Panc1 (cell line): ENCODE data around the gene PDSS1. TPM values are rescaled to one million over a fixed set of nuclear protein-coding genes. Genes with fewer than 3 reads are reported as not detected.

Source experiments
- ATAC-seq: fragments of 200-7000 bp; cut with Tn5 transposase; 2 replicates; pipeline ENCODE4 v1.9.1; 2020; ENCODE audit warnings: mild to moderate bottlenecking, moderate library complexity
- BruUV-seq: library from RNA; stranded (reverse); fragments of 400-500 nt; replicated peaks from 2 replicates; lab custom pipeline; 2021; lab: Mats Ljungman, UMichigan
- CTCF ChIA-PET: fragments of 300-600 bp; sonication (Branson Sonifier 250); formaldehyde crosslinking; loops from one replicate; lab custom pipeline; 2022; ENCODE audit warnings: antibody characterized with exemption; lab: Charles Lee
- POLR2A ChIA-PET: fragments of 300-600 bp; sonication (Branson Sonifier 250); formaldehyde crosslinking; loops from one replicate; lab custom pipeline; 2022; ENCODE audit warnings: antibody characterized with exemption; lab: Charles Lee
- DNase-seq: peaks from one replicate; pipeline ENCODE4 v3.0.0-alpha.2; 2010; ENCODE audit warnings: low read depth, low spot score
- H3K27ac ChIP-seq: 2 replicates; pipeline ENCODE4 v1.5.1; 2011; ENCODE audit warnings: mild to moderate bottlenecking, low read length, inconsistent platforms
- H3K27me3 ChIP-seq: fragments of 200-500 bp; sonication (Bioruptor generic); 2 replicates; pipeline ENCODE4 v1.6.0; 2014; ENCODE audit warnings: low read length, inconsistent platforms; ENCODE audit not compliant: control insufficient read depth, insufficient read depth
- H3K36me3 ChIP-seq: fragments of 200-500 bp; sonication (Bioruptor generic); 2 replicates; pipeline ENCODE4 v1.5.1; 2014; ENCODE audit warnings: inconsistent platforms, mild to moderate bottlenecking, low read length, moderate library complexity; ENCODE audit not compliant: control insufficient read depth, insufficient read depth
- H3K4me1 ChIP-seq: 2 replicates; pipeline ENCODE4 v1.5.1; 2011; ENCODE audit warnings: inconsistent platforms, mild to moderate bottlenecking, low read length, moderate library complexity; ENCODE audit not compliant: control insufficient read depth, insufficient read depth
- H3K4me3 ChIP-seq, 2 experiments: 2 replicates each; pipeline ENCODE4 v1.5.1; 2011 to 2012; ENCODE audit warnings: low read depth in 2 of 2, low read length in 2 of 2, mild to moderate bottlenecking in 2 of 2, inconsistent platforms in 1 of 2, moderate library complexity in 1 of 2
- H3K9me3 ChIP-seq: fragments of 200-500 bp; sonication (Bioruptor generic); 2 replicates; pipeline ENCODE4 v1.5.1; 2014; ENCODE audit warnings: low read depth, mild to moderate bottlenecking, inconsistent platforms, low read length, moderate library complexity; ENCODE audit not compliant: control insufficient read depth, insufficient read depth
- CTCF ChIP-seq: fragments of 450-650 bp; IDR thresholded peaks from 2 replicates; pipeline ENCODE4 v1.5.1; 2017; ENCODE audit warnings: mild to moderate bottlenecking
- POLR2AphosphoS5 ChIP-seq: IDR thresholded peaks from 2 replicates; pipeline ENCODE4 v1.6.1; 2012; ENCODE audit warnings: mild to moderate bottlenecking, low read depth, low read length, moderate library complexity
- REST ChIP-seq, 2 experiments: IDR thresholded peaks; 2 replicates each; pipeline ENCODE4 v1.6.1; 2011 to 2012; ENCODE audit warnings: low read depth in 2 of 2, control low read depth in 1 of 2, low read length in 1 of 2, mild to moderate bottlenecking in 1 of 2, moderate library complexity in 1 of 2; ENCODE audit not compliant: insufficient read depth in 1 of 2
- SIN3A ChIP-seq: IDR thresholded peaks from 2 replicates; pipeline ENCODE4 v1.6.1; 2012; ENCODE audit warnings: low read depth, mild to moderate bottlenecking, low read length, moderate library complexity, borderline replicate concordance; ENCODE audit not compliant: insufficient read depth
- TCF7L2 ChIP-seq: IDR thresholded peaks from 2 replicates; pipeline ENCODE4 v1.6.1; 2011; ENCODE audit warnings: mild to moderate bottlenecking, low read depth, low read length, inconsistent platforms
- in situ Hi-C: cut with HindIII; loops from 2 replicates; pipeline ENCODE4 v1.10.0; 2016; ENCODE audit warnings: low sequenced_read_pairs, low pct_unique_long_range_greater_than_20kb
- intact Hi-C: fragments of 100-400 bp; cut with micrococcal nuclease; formaldehyde crosslinking; loops from one replicate; pipeline ENCODE4 v1.10.0; 2022; ENCODE audit not compliant: unreplicated experiment
- total RNA-seq: library from RNA; stranded (reverse); gene quantifications from one replicate; pipeline ENCODE4 v1.2.1, GENCODE V29; 2021; ENCODE audit not compliant: unreplicated experiment

The PDSS1 gene
- total RNA-seq, 1 experiment from 2014 or later = 7.1 TPM

- no TSS peak for BruUV-seq
- ChIA-PET CTCF (no interaction called here), POLR2A (no interaction called here)
- DNase-seq = no peak
- peaks cover 4% of the 10 kb centered on the region; the same call in 1 of the 2 replicates for H3K36me3 ChIP-seq
- H3K4me3 ChIP-seq = peak overlapping the region; percentile 71 to 81; a peak in 3 of 4 replicates
- no peaks in the 10 kb centered on the region for H3K9me3 ChIP-seq
- in situ Hi-C loops = no loop called here
- TF ChIP-seq SIN3A = no peak
- no peak for TF ChIP-seq CTCF
- TF ChIP-seq POLR2AphosphoS5 = no peak
- no peak for TF ChIP-seq REST (IDR thresholded peaks at IDR 0.05; ENCODE audit: insufficient read depth in 1 of 2, low read depth in 2 of 2, low read length in 1 of 2)
- TF ChIP-seq TCF7L2 = no peak
- H3K4me1 ChIP-seq = no peaks in the 10 kb centered on the region; the same call in 1 of the 2 replicates
- H3K27ac ChIP-seq = no peak overlapping the region
- intact Hi-C loops = no loop called here
- no peak for ATAC-seq
- no peaks in the 10 kb centered on the region for H3K27me3 ChIP-seq
These were observed 1.4 kb downstream of the PDSS1 start for GRCh38 chr10:26698909-26699308.

- H3K27ac ChIP-seq = no peak overlapping the region
- H3K27me3 ChIP-seq = no peaks in the 10 kb centered on the region
- DNase-seq (no peak), ATAC-seq (no peak)
- BruUV-seq = no TSS peak
- CTCF ChIA-PET = no interaction called here
- no peaks in the 10 kb centered on the region for H3K9me3 ChIP-seq
- H3K4me3 ChIP-seq = no peak overlapping the region
- H3K36me3 ChIP-seq = peaks cover 6% of the 10 kb centered on the region; the same call in 1 of the 2 replicates
- POLR2A ChIA-PET = no interaction called here
- no peak for TF ChIP-seq POLR2AphosphoS5
- no peak for TF ChIP-seq TCF7L2
- no peak for TF ChIP-seq SIN3A
- TF ChIP-seq CTCF = no peak
- TF ChIP-seq REST (IDR thresholded peaks at IDR 0.05; ENCODE audit: insufficient read depth in 1 of 2, low read depth in 2 of 2, low read length in 1 of 2) = no peak
- no peaks in the 10 kb centered on the region; the same call in 1 of the 2 replicates for H3K4me1 ChIP-seq
- intact Hi-C loops (no loop called here), in situ Hi-C loops (no loop called here)
These were observed 2.1 kb downstream of the PDSS1 start for GRCh38 chr10:26699631-26700030.
